Globus pallidus (tissue), 1 donor: ENCODE data around the gene PIWIL4.
A peak's percentile ranks its signal among the peaks of the same experiment; 100 is the strongest.
"Not testable (repeated sequence)": the region's sequence is repeated elsewhere in the genome, so short reads cannot be mapped to it uniquely, and the experiment has no call there.

ENCODE experiments used
- DNase-seq: peaks from one replicate; pipeline ENCODE4 v3.0.0-alpha.2; 2015; ENCODE audit warnings: low spot score

Gene PIWIL4

DNA sequence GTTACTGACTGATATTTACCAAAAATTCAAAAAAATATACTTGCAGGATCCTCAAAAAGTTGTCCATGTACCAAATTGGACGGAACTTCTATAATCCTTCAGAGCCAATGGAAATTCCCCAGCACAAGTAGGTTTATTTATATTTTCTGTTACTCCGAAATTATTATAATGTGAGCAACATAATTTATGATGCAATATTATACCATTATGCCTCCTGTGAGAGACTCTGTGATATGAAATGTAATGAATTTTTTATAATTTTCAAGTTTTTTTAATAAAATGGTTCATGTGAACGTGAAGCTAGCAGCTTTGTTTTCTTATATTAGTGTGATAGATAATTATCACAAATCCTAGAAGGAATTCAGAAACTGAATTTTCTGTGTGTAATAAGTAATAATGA lies 18.2 kb downstream of the PIWIL4 start:
- no peak for DNase-seq

GRCh38 chr11:94586546-94586945 lies 19.4 kb downstream of the PIWIL4 start:
- DNase-seq, result peak; percentile 65

GRCh38 chr11:94586978-94587377 lies 19.8 kb downstream of the PIWIL4 start:
- peak; percentile 35 for DNase-seq

- no peak for DNase-seq
Measured at GRCh38 chr11:94588366-94588942, 21.3 kb downstream of the PIWIL4 start.

DNA sequence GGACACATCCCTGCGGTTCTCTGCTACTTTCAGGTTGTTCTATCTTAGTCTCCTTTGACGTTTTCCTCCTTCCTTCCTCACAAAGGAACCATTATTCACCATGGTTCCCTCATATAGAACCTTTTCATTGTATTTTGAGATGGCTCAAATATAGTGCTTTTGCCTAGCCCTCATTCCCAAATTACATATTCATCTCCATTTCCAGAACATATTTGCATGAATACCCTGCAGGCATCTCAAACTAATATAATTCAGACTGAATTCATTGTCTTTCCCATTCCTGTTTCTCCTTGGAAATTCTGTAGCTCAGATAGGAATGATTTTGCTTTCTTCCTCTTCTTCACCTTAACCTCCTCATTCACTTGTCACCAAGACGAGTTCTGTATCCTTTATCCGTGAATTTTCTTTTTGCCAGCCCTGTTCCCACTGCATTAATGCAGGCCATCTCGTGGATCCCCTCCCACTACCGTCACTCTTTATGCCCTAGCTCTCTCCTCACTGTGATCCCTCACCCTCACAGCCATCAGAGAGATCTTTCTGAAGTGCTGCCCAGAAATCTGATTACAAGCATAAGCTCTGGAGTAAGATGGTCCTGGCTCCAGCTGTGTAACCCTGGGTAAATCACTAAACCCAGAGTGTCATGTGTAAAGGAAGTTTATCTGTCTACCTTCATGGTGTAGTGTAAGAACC lies 23.3 kb downstream of the PIWIL4 start:
- DNase-seq, result no peak

- no peak for DNase-seq
Measured at GRCh38 chr11:94593030-94593429, 25.9 kb downstream of the PIWIL4 start.

DNA sequence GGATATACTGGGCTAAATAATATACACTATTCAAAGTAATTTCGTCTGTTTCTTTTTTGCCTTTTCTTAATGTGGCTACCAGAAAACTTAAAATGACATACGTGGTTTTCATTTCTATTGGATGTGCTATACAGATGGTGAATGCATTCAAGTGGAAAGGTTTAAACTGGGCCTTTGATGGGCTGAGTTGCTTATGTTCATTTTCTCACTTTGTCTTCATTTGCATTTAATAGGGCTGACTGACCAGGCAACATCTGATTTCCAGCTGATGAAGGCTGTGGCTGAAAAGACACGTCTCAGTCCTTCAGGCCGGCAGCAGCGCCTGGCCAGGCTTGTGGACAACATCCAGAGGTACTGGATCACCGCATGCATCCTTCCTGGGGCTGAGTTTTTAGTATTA lies 27.9 kb downstream of the PIWIL4 start:
- DNase-seq, result no peak

DNA sequence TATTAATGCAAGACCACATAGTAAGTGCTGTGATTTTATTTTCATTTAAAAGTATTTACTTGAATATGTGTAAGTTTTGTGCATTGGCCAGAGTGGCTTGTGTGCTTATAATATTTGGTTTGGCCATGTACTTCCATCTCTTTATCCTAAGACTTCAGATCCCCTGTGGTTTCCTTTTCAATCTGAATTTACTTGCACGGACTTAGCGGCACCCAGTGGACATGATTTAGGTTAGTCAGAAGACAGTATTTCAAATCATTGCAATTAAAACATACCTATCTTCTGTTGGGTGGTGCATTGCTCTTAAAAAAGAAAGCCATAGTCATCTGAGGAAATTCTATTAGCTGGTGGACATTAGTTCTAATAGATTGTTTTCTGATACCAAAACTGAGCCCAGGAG lies 30.7 kb downstream of the PIWIL4 start:
- no peak for DNase-seq

GRCh38 chr11:94599510-94599909 lies 32.3 kb downstream of the PIWIL4 start:
- DNase-seq, result no peak

DNA sequence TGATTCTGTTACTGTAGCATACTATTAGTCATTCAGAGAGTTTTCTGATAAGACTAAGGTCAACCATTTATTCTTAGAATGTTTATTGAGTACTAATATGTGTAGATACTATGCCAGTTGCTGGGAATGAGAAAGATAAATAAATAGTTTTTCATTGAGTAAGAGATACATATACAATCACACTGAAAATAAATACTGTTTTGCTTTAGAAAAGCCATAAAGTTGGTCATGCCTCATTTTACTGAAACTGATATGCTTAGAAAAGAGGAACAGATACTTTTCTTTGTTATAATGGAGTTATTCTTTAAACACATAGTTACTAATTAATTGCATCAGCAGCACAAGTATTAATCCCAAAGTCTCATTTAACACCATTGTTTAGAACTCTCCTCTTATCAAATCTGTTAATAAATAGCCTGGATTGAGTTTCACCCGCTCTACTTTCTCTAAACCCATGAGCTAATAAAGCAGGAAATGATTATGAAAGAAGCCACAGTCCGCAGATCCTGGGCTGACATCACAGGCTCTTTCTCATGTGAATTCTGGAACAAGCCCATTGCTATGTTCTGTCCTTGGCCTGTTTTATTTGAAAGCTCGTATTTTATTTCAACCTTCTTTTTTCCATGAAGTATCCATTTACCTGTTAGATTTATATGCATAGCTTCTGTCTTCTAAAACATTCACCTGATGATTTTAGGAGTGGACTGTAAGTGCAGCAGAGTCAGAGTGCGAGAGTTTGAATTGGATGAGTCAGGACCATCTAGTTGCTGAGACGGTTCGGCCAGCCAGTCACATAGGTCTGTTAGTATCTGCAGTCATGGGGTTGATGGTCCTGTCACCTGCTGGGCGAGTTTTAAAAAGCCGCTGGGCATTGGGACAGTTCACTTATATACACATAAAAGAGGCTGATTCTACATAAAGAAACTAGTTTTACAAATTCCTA lies 35.5 kb downstream of the PIWIL4 start:
- DNase-seq, result peak; percentile 87

DNA sequence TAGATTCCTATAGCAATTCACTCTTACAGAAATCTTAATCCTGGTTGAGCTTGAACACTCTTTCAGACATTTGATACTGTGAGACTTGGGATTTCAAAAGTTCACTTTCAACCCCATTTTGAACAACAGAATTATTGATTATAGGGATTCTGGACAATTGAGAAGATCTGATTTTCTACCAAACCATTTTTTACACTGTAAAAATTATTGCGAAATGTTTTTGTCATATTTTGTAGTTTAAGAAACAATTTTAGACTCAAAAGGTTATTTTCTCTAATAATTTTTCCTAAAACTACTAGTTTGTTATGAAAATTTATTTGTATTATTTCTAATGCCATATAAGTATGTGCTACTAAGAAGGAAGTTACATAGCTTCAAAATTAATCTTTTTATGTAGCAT lies 36.4 kb downstream of the PIWIL4 start:
- no peak for DNase-seq

DNA sequence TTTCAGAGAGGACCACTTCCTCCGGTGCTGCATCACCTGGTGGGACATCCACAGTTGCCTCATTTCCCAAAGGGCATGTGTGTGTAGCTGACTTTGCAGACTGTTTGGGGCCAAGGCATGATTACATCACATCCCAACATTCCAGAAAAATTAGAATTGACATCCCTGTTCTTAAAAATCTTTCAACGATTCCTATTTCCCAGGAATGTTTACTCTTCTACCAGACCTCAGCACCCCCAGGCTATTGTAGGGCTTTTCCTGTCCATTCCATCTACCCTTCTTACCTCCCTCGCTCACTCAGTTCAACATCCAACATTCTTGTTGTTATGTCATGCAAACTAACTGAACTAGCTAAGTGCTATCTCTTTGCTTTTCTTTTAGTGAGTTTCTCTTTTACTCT lies 37.3 kb downstream of the PIWIL4 start:
- DNase-seq, result no peak

DNA sequence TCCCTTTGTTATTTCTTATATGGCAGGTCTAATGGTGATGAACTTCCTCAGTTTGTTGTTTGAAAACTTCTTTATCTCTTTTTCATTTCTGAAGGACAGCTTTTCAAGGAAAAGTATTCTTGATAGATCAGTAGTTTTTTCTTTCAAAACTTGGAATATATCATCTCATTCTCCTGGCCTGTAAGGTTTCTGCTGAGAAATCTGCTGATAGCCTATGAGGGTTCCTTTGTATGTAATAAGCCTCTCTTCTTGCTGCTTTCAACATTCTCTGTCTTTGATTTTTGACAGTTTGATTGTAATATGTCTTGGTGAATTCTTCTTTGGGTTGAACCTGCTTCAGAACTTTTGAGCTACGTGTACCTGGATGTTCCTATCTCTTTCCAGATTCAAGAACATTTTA lies 46.0 kb downstream of the PIWIL4 start:
- no peak for DNase-seq

DNA sequence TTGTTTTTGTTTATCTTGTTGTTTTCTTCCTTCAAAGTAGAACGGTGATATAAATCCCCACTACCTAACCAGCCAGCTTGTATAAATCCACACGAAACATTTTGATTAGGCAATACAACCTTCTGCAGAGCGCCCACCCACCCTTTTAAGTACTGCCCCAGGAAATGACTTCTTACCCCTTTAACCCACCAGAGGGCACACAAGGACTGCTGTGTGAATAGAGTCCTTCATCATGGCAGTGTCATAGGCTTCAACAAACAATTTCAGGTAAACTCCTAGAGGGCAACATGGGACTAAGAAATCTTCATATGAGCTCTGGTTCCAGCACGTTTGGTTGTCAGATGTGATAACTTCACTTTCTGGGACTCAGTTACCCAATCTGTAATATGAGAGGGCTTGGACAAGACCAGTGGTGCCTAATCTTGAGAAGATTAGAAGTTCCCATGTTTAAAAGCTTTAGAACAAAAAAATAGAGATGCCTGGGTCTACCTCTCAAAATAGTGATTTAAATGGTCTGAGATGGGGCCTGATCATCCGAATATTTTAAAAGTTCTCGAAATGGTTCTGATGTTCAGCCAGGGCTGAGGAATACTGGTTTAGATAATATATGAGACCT lies 56.1 kb downstream of the PIWIL4 start:
- DNase-seq, result peak; percentile 47

- DNase-seq, result not testable (repeated sequence)
Measured at GRCh38 chr11:94625422-94625821, 58.3 kb downstream of the PIWIL4 start.

GRCh38 chr11:94627003-94627560 lies 59.9 kb downstream of the PIWIL4 start:
- DNase-seq, result not testable (repeated sequence)

DNA sequence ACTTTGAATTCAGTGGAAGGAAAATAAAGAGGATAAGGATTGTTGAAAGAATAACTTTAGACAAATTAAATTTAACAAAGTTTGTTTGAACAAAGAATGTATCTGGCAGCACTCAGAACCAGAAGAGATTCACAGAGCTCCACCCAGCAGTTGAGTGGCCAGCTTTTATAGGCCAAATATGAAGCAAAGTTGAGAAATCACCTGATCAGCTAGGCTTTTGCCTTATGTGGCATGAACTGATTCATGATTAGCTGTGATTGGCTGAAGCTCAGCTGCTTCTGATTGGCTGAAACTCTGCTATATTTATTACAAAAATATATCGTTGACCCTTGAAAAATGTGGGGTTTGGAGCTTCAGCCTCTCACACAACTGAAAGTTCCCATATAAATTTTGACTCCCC lies 62.6 kb downstream of the PIWIL4 start:
- DNase-seq, result no peak

GRCh38 chr11:94630221-94630620 lies 63.1 kb downstream of the PIWIL4 start:
- DNase-seq, result no peak

GRCh38 chr11:94632356-94632755 lies 65.2 kb downstream of the PIWIL4 start:
- DNase-seq, result no peak

DNA sequence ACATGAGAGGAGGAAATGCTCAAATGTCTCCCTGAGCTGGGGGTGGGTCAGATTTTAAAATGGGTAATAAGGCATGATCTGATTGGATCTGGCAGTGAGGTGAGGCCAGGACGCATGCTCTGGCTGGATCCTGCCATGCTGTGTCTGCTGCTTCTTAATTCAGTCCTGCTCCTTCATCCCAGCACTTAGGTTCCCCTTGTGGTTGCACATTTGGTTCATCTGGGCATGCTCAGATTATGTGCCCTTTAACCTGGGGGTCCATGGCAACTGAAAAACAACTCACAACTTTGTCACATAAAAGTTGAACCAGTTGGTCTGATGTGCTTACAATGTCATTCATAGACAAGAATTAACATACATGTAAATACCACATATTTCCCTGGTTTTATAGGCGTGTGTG lies 67.9 kb downstream of the PIWIL4 start:
- DNase-seq, result no peak

GRCh38 chr11:94636388-94636949 lies 69.3 kb downstream of the PIWIL4 start:
- no peak for DNase-seq
